ENCODE results near the gene STXBP6. TPM values are rescaled to one million over a fixed set of nuclear protein-coding genes. Genes with fewer than 3 reads are reported as not detected.
"Not testable (repeated sequence)": the region's sequence is repeated elsewhere in the genome, so short reads cannot be mapped to it uniquely, and the experiment has no call there.

The STXBP6 gene
- total RNA-seq, 1 donor from 2014 or later = not detected

GRCh38 chr14:24837280-24838046 lies 212.5 kb downstream of the STXBP6 start:
- Mint-ChIP-seq H3K27ac (no peak overlapping the region), H3K27me3 (ENCODE audit: low read depth) (peaks cover 5% of the 10 kb centered on the region), H3K36me3 (ENCODE audit: low read depth) (no peaks in the 10 kb centered on the region), H3K9me3 (no peaks in the 10 kb centered on the region), H3K4me1 (ENCODE audit: low read depth) (no peaks in the 10 kb centered on the region), H3K4me3 (ENCODE audit: low read depth) (no peak overlapping the region)
- intact Hi-C loops (cut with micrococcal nuclease) = no loop called here
- no peak for DNase-seq (ENCODE audit: low spot score)

DNA sequence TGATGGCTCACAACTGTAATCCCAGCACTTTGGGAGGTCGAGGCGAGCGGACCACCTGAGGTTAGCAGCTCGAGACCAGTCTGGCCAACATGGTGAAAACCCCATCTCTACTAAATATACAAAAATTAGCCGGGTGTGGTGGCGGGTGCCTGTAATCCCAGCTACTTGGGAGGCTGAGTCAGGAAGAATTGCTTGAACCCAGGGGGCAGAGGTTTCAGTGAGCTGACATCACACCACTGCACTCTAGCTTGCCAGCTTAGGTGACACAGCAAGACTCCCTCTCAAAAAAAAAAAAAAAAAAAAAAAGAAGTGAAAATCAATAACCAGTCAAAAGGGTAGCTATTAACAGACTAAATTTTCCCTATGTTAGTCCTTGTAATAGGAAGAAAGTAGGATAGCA lies 213.6 kb downstream of the STXBP6 start:
- H3K9me3 Mint-ChIP-seq; intact Hi-C loops (cut with micrococcal nuclease); H3K27me3 Mint-ChIP-seq (ENCODE audit: low read depth); H3K4me3 Mint-ChIP-seq (ENCODE audit: low read depth); H3K27ac Mint-ChIP-seq; DNase-seq (ENCODE audit: low spot score); H3K36me3 Mint-ChIP-seq (ENCODE audit: low read depth); H3K4me1 Mint-ChIP-seq (ENCODE audit: low read depth): not testable (repeated sequence)

GRCh38 chr14:24834956-24835355 lies 215.0 kb downstream of the STXBP6 start:
- no peak overlapping the region for H3K27ac Mint-ChIP-seq
- H3K4me3 Mint-ChIP-seq (ENCODE audit: low read depth) = no peak overlapping the region
- DNase-seq (ENCODE audit: low spot score) = no peak
- H3K9me3 Mint-ChIP-seq = no peaks in the 10 kb centered on the region
- no peaks in the 10 kb centered on the region for H3K4me1 Mint-ChIP-seq (ENCODE audit: low read depth)
- intact Hi-C loops (cut with micrococcal nuclease) = no loop called here
- peaks cover 2% of the 10 kb centered on the region for H3K27me3 Mint-ChIP-seq (ENCODE audit: low read depth)
- no peaks in the 10 kb centered on the region for H3K36me3 Mint-ChIP-seq (ENCODE audit: low read depth)

DNA sequence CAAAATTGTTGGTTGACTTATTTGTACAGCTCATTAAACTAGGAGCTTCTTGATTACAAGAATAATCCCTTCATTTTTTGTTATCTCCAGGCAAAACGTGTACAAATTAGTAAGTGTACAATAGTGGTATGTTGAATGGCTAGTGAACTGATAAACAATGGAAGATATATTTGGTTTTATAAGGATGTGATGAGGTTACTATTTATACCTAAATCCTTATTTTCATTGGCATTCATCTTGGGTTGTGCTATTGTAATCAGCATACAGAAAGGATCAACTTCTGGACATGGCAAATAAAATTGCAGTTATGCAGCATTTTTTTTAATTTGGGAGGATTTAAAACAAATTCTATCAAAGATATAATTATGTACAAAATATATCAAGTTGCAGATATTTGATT lies 216.6 kb downstream of the STXBP6 start:
- Mint-ChIP-seq H3K27me3 (ENCODE audit: low read depth) (peaks cover 2% of the 10 kb centered on the region), H3K36me3 (ENCODE audit: low read depth) (no peaks in the 10 kb centered on the region), H3K4me3 (ENCODE audit: low read depth) (no peak overlapping the region), H3K4me1 (ENCODE audit: low read depth) (no peaks in the 10 kb centered on the region), H3K9me3 (no peaks in the 10 kb centered on the region), H3K27ac (no peak overlapping the region)
- DNase-seq (ENCODE audit: low spot score) = no peak
- intact Hi-C loops (cut with micrococcal nuclease) = no loop called here

GRCh38 chr14:24831677-24832076 lies 218.3 kb downstream of the STXBP6 start:
- Mint-ChIP-seq H3K9me3 (no peaks in the 10 kb centered on the region), H3K4me1 (ENCODE audit: low read depth) (no peaks in the 10 kb centered on the region), H3K4me3 (ENCODE audit: low read depth) (no peak overlapping the region), H3K27ac (no peak overlapping the region), H3K36me3 (ENCODE audit: low read depth) (no peaks in the 10 kb centered on the region), H3K27me3 (ENCODE audit: low read depth) (peaks cover 2% of the 10 kb centered on the region)
- DNase-seq (ENCODE audit: low spot score) = no peak
- intact Hi-C loops (cut with micrococcal nuclease) = no loop called here

DNA sequence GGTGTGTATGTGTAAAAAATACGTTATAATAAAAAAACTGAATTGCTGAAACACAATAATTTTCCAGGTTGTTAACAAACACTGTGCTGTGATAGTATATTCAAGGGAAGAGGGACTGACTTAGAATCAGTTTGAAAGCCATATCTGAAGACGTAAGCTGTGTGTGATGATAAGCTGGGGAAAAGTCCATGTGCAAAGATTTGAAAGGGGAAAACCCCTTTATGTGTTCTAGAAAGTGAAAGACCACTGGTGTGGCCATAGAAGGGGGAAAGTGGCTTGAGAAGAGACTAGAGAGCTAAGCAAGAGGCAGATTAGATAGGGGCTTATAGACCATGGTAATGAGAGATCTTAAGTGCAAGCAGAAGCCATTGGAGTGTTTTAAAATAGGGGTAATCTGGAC lies 220.1 kb downstream of the STXBP6 start:
- H3K27ac Mint-ChIP-seq = no peak overlapping the region
- no peaks in the 10 kb centered on the region for H3K4me1 Mint-ChIP-seq (ENCODE audit: low read depth)
- no peak for DNase-seq (ENCODE audit: low spot score)
- intact Hi-C loops (cut with micrococcal nuclease) = no loop called here
- H3K4me3 Mint-ChIP-seq (ENCODE audit: low read depth) = no peak overlapping the region
- H3K36me3 Mint-ChIP-seq (ENCODE audit: low read depth) = no peaks in the 10 kb centered on the region
- H3K9me3 Mint-ChIP-seq = no peaks in the 10 kb centered on the region
- peaks cover 2% of the 10 kb centered on the region for H3K27me3 Mint-ChIP-seq (ENCODE audit: low read depth)

DNA sequence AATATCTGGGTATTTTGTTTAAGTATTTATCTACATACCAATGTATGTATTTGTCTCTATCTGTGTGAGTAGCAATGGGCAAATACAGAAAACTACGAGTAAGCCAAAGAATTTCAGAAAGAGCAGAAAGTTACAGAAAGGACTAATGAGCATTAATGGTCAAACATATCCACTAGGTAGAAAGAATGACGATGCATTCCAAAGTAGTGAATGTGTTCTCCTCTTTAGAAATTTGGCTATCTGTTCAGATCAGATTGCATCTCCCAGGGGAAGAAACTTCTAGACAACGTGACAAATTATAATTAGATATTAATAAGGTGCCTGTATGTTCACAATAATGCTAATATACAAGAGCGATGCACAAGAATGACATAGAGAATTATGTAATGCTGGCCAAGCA lies 221.5 kb downstream of the STXBP6 start:
- Mint-ChIP-seq H3K27me3 (ENCODE audit: low read depth) (peaks cover 2% of the 10 kb centered on the region), H3K36me3 (ENCODE audit: low read depth) (no peaks in the 10 kb centered on the region), H3K4me3 (ENCODE audit: low read depth) (no peak overlapping the region), H3K27ac (no peak overlapping the region), H3K9me3 (no peaks in the 10 kb centered on the region), H3K4me1 (ENCODE audit: low read depth) (no peaks in the 10 kb centered on the region)
- no peak for DNase-seq (ENCODE audit: low spot score)
- intact Hi-C loops (cut with micrococcal nuclease) = no loop called here

GRCh38 chr14:24826390-24826789 lies 223.6 kb downstream of the STXBP6 start:
- no peak for DNase-seq (ENCODE audit: low spot score)
- Mint-ChIP-seq H3K4me1 (ENCODE audit: low read depth) (no peaks in the 10 kb centered on the region), H3K36me3 (ENCODE audit: low read depth) (no peaks in the 10 kb centered on the region), H3K27ac (no peak overlapping the region), H3K4me3 (ENCODE audit: low read depth) (no peak overlapping the region), H3K27me3 (ENCODE audit: low read depth) (peaks cover 2% of the 10 kb centered on the region), H3K9me3 (no peaks in the 10 kb centered on the region)
- intact Hi-C loops (cut with micrococcal nuclease) = no loop called here

- H3K27ac Mint-ChIP-seq = no peak overlapping the region
Measured at GRCh38 chr14:24820616-24821015, 229.3 kb downstream of the STXBP6 start.

DNA sequence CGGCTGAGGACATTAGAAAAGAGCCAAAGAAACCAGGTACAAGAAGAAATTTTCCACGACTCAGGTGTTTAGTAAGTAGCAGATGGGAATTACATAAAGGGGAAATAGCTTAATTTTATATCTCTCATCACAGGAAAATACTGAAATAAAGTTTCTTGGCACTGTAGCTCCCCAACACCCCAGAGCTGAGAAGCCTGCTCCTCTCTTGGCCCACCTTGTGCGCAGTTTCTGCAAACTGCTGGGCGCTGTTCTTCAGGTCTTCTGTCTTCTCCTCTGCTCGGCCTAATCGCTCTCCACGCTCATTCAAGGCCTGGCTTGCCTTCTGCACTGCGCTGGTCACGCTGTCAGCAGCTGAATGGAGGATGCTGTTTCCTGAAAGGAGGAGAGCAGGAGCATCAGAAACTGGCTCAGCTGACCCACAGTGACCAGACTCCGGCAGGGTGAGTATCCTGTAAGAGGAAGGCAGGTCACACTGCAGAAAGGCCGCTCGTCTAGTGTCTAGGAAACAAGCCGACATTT lies 231.1 kb downstream of the STXBP6 start:
- peaks cover 2% of the 10 kb centered on the region for H3K27me3 Mint-ChIP-seq (ENCODE audit: low read depth)
- H3K36me3 Mint-ChIP-seq (ENCODE audit: low read depth) = no peaks in the 10 kb centered on the region
- H3K27ac Mint-ChIP-seq = no peak overlapping the region

More at GRCh38 chr14:24820616-24821015, 229.3 kb downstream of the STXBP6 start:
- H3K4me3 Mint-ChIP-seq (ENCODE audit: low read depth) = no peak overlapping the region
- no peaks in the 10 kb centered on the region for H3K36me3 Mint-ChIP-seq (ENCODE audit: low read depth)
- no peaks in the 10 kb centered on the region for H3K9me3 Mint-ChIP-seq
- peaks cover 2% of the 10 kb centered on the region for H3K27me3 Mint-ChIP-seq (ENCODE audit: low read depth)
- DNase-seq (ENCODE audit: low spot score) = no peak
- H3K4me1 Mint-ChIP-seq (ENCODE audit: low read depth) = no peaks in the 10 kb centered on the region
- intact Hi-C loops (cut with micrococcal nuclease) = no loop called here

GRCh38 chr14:24818058-24818822 lies 231.7 kb downstream of the STXBP6 start:
- peaks cover 2% of the 10 kb centered on the region for H3K27me3 Mint-ChIP-seq (ENCODE audit: low read depth)
- no peak overlapping the region for H3K4me3 Mint-ChIP-seq (ENCODE audit: low read depth)
- intact Hi-C loops (cut with micrococcal nuclease) = no loop called here
- H3K9me3 Mint-ChIP-seq = no peaks in the 10 kb centered on the region
- H3K36me3 Mint-ChIP-seq (ENCODE audit: low read depth) = no peaks in the 10 kb centered on the region
- H3K4me1 Mint-ChIP-seq (ENCODE audit: low read depth) = no peaks in the 10 kb centered on the region
- no peak overlapping the region for H3K27ac Mint-ChIP-seq
- DNase-seq (ENCODE audit: low spot score) = no peak

More for the DNA sequence above, 231.1 kb downstream of the STXBP6 start:
- Mint-ChIP-seq H3K4me1 (ENCODE audit: low read depth) (no peaks in the 10 kb centered on the region), H3K4me3 (ENCODE audit: low read depth) (no peak overlapping the region), H3K9me3 (no peaks in the 10 kb centered on the region)
- DNase-seq (ENCODE audit: low spot score) = no peak
- intact Hi-C loops (cut with micrococcal nuclease) = no loop called here

DNA sequence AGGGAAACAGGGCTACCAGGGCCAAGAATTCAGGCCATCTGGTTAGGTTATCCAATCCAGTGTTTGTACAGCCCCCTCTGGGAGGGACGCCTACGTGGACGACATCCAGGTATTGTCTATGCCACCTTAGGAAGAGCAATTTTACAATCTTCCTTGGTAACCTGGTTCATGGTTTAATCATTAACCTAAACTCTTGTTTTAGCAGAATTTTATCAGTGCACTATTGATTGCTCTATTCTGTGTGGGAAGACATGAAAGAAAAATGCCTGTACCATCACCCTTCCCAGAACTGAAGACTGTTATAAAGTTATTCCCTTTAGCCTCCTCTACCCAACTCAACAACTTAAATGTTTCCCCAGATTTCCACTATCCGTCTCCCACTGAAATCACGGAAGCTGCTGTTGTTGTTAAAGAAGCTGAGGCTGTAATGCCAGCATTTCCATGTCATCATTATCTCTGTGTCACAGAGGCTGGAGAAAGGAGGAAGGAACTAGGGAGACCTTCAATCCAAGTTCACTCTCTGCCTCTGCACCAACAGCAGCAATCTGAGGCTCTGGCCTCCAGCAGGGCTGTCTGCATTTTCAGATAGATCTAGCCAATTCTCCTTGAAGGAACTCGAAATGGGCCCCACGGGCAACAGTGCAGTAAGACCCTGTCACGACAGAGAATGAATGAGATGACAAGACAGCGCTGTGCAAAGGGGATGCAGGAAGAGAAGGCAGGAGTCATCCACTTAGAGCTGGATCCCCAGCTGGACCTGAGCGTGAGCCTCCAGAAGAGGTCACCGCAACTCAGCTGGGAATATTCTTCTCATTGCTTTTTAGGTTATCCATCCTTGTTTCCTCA lies 232.5 kb downstream of the STXBP6 start:
- Mint-ChIP-seq H3K27ac (no peak overlapping the region), H3K27me3 (ENCODE audit: low read depth) (peaks cover 3% of the 10 kb centered on the region), H3K36me3 (ENCODE audit: low read depth) (no peaks in the 10 kb centered on the region), H3K4me3 (ENCODE audit: low read depth) (no peak overlapping the region), H3K4me1 (ENCODE audit: low read depth) (no peaks in the 10 kb centered on the region), H3K9me3 (no peaks in the 10 kb centered on the region)
- no peak for DNase-seq (ENCODE audit: low spot score)
- intact Hi-C loops (cut with micrococcal nuclease) = no loop called here

- peaks cover 3% of the 10 kb centered on the region for H3K27me3 Mint-ChIP-seq (ENCODE audit: low read depth)
- no peaks in the 10 kb centered on the region for H3K36me3 Mint-ChIP-seq (ENCODE audit: low read depth)
- no peak overlapping the region for H3K4me3 Mint-ChIP-seq (ENCODE audit: low read depth)
- no peak for DNase-seq (ENCODE audit: low spot score)
- H3K4me1 Mint-ChIP-seq (ENCODE audit: low read depth) = no peaks in the 10 kb centered on the region
- no peak overlapping the region for H3K27ac Mint-ChIP-seq
- intact Hi-C loops (cut with micrococcal nuclease) = no loop called here
- no peaks in the 10 kb centered on the region for H3K9me3 Mint-ChIP-seq
Measured at GRCh38 chr14:24816929-24817211, 233.1 kb downstream of the STXBP6 start.
